GM19240 (cell line): ENCODE data around the gene SHROOM3.
"Not testable (repeated sequence)": the region's sequence is repeated elsewhere in the genome, so short reads cannot be mapped to it uniquely, and the experiment has no call there.

Experiments
- DNase-seq: peaks from one replicate; pipeline ENCODE4 v3.0.0; 2011; ENCODE audit warnings: low spot score; ENCODE audit not compliant: insufficient read length

The SHROOM3 gene

DNA sequence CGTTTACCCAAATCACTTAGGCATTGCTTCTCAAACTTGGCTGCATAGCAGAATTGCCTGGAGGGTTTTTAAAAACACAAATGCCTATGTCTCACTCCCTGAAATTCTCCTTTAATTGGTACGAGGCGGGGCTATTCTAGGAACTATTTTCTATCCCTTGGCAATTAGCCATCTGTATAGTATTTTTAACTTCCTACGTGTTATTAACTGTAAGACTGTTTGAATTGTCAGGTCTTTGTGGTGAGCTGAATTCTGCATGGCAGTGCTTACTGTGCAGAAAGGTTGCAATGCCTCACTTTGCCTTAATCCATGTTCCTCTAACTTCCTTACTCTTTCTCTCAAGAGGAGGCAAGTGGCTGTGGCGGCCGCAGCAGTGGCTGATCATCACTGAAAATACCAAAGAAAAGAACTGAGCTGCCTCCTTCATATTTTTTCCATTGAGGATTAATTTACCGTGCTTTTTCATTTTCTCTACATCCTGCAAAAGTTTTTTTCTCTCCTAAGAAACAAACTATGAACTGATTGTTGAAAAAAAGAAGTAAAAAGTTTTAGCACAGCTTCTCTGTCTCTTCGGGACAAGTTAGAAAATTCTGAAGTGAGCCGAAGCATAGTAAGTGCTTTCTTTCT is at the start of gene SHROOM3:
TSS of gene SHROOM3 (plus strand) at position 329 of the 627 bp plus-strand sequence. CDS start 824 bp downstream, outside the sequence.
- no peak for DNase-seq

GRCh38 chr4:76385974-76386373 is 49.1 kb upstream of the SHROOM3 start:
- no peak for DNase-seq

DNA sequence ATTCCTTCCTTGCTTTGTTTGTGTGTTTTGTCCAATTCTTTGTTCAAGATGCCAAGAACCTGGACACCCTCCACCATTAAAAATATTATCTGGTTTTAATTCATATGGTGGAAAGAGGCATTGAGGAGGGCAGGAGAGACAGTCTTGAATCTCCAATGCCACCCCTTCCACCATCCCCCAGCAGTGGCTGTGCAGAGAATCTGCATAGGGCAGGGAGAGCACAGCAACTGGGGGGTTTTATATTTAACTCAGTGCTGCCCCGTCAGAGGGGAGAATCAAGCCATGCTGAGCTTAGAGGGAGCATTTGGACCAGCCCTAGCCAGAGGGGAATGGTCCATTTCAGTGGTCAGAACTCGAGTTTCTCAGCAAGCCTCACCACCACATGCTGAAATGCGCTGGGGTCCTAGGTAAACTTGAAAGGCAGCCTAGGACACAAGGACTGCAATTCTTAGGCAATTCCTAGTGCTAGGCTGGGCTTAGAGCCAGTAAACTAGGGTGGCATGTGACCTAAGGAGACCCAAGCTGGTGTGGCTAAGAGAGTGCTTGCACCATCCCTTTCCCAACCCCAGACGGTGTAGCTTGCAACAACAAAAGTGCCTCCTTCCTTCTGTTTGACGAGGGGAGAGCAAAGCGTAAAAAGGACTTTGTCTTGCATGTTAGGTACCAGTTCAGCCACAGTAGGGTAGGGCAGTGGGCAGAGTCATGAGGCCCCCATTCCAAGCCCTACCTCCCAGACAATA is 48.3 kb upstream of the SHROOM3 start:
- no peak for DNase-seq

GRCh38 chr4:76388160-76388908 is 46.7 kb upstream of the SHROOM3 start:
- no peak for DNase-seq

GRCh38 chr4:76401654-76402053 is 33.4 kb upstream of the SHROOM3 start:
- no peak for DNase-seq

GRCh38 chr4:76406081-76406480 is 28.9 kb upstream of the SHROOM3 start:
- DNase-seq: no peak

DNA sequence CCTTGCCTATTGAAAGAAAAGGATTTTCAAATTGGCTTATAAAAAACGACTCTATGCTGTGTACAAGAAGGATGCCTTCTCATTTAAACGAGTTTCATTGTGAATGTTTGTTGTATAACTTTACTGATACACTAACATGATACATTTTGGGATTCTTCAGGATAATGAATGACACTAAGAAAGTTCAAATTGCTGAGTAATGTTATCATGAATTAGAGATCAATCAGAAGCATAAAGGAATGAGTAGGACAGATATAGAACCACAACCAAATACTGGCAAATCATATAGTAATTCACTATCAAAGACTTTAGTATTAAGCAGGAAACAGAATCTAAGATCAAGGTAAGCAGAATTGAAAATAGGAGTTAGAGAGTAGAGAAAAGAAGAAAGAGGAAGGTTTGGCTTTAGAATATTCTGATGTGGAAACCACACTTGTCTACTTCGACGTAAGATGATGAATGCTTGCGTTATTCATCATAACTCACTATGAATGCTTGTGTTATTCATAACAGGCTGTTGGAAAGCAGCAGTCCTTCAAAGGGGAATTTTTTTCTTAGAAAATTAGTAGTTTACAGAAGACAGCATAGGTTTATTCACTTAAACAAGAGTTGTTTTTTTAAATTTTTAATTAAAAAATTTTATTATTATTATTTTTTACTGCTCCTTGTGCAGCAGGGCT is 27.4 kb upstream of the SHROOM3 start:
- no peak for DNase-seq

DNA sequence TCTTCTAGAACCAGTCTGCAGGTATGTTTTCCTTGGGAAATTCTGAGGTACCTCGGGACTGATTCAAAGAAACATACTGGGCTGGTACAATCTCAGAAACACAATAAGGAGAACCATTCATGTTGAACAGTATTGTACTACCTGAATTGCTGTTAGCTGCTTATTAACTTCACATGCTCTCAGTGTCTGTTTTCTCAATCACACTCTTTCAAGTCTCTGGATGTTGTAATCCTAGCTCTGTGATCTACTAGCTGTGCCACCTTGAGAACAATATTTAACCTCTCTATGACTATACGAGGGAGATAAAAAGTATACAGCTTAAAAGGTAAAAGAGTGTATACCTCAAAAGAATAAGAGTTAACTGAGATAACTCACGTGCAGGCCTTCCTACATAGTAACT is 24.4 kb upstream of the SHROOM3 start:
- DNase-seq: no peak

- DNase-seq: no peak
Measured at GRCh38 chr4:76420188-76420761, 14.8 kb upstream of the SHROOM3 start.

- DNase-seq: no peak
Measured at GRCh38 chr4:76420762-76421581, 14.1 kb upstream of the SHROOM3 start, which contains the start of gene CCDC158. CCDC158 (minus strand) TSS chr4:76421141; CDS start chr4:76403207, 17,934 bp downstream.

GRCh38 chr4:76423159-76423558 is 11.9 kb upstream of the SHROOM3 start:
- not testable (repeated sequence) for DNase-seq

- DNase-seq: no peak
Measured at GRCh38 chr4:76426272-76426671, 8.8 kb upstream of the SHROOM3 start.

DNA sequence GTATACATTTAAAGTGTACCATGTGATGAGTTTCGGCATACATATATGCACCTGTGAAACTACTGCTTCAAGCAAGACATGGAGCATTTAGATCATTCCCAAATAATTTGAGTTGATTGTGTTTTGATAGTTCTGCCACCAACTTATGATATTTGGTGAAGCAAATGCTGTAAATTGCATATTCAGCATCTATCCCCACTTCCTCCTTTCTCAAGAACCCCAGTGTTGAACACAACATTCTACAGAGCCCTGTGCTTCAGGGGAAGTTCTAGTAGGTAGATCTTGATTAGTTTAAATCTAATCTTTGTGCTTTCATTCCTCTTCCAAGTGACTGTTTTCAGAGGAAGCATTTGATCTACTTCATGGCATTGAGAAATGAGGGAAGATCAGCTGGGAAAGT is 5.4 kb upstream of the SHROOM3 start:
- DNase-seq: no peak

DNA sequence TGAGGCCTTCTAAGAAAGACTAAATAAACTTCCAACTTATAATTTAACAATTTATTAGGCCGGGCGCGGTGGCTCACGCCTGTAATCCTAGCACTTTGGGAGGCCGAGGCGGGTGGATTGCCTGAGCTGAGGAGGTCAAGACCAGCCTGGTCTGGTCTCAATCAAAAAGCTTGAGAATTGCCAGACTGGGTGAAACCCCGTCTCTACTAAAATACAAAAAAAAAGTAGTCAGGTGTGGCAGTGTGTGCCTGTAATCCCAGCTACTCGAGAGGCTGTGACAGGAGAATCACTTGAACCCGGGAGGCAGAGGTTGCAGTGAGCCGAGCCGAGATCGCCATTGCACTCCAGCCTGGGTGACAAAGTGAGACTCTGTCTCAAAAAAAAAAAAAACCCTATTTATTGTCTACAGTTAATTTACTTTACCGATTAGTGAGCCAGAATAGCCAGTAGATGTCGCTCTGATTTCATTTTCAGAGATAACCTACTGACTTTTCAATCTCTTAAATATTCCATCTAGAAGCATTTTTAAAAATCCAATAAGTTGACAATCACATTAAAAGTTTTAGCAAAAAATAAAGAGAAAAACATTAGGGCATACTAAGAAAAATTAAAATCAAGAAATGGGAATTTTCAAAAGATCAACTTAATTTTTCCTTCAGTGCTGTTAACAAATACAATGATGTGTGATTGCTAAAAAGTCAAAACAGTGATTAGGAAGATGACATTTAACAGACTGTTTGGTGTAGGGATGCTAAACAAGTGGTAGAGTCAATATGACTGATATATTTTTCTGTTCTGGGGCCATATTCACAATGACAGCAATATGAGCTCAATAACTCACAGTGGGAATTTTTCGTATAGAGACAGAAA is 4.3 kb upstream of the SHROOM3 start:
- no peak for DNase-seq

DNA sequence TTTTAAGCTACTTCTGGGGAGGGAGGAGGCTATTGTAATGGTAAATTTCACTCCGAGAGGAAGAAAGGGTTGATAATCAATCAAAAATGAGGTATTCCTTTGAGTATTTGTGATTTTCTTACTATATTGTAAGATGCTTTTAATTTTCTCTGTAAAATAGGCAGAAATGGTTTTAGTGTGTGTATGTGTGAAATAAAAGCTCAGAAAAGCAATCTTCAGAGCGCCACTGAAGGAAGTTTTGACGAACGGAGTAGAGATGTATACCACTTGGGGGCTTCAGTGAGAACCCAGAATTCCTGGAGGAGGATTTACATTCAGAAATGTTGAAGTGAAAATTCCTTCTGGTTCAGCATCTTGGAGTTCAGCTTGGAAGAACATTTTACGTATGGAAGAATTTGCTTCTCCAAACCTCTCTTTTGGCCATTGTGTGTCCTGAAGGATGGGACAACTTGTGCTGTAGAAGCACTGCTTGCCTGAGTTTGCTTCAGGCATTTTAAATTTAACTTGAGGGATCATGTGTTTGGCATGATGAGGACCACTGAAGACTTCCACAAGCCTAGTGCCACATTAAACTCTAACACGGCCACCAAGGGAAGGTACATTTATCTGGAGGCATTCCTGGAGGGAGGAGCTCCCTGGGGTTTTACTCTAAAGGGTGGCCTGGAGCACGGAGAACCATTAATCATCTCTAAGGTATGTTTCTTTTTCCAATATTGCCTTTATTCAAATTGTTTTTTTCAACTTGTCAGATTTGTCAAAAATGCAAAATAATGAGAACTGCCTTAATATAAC is 695 bp downstream of the SHROOM3 start:
- no peak for DNase-seq

DNA sequence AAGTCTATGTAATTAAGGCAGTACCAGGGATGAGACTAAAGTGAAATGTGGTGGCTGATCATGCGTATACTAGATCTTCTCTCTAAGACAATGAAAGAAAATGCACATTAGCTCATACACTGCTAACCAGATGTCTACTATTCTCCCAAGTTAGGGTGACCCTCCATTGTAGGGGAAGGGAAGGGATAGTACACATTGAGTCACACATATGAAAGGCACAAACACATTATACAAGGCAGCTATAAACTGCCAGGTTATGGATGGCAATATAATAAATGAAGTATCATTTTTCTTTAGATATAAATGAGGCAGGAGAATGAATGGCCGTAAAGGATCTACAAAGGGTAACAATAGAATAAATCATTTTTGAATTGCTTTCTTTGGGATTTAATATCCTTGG is 4.5 kb downstream of the SHROOM3 start:
- DNase-seq: no peak

DNA sequence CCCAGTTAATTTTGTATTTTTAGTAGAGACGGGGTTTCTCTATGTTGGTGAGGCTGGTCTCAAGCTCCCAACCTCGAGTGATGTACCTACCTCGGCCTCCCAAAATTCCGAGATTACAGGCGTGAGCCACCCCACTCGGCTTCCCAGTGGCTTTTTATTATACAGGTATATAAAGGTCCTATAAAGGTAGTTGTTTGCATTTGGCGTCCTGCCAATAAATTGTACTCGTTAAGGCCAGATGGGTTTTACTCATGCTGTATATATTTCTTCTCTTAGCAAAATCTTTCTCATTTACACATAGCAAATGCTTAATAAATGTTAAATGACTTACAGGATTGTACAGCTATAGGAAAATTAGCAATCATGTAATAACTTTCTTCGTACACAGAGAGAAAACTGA is 6.9 kb downstream of the SHROOM3 start:
- DNase-seq: no peak

DNA sequence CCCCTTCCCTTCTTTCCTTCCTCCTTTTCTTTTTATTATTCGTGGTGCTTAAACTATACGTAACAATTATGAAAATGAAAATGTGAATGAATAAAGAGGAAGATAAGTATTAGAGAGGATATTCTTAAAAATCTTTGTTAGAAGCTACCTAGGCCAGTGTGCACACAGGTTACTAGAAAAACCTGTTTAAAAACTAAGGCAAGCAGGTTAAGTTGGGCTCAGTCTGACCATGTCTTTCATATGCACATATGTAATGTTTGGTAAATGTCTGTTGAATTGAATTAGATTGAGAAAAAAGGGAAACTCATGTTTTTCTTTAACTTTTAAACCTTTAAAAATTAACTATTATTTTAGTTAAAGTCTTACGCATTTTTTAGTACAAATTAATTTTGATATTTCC is 7.8 kb downstream of the SHROOM3 start:
- no peak for DNase-seq

- no peak for DNase-seq
Measured at GRCh38 chr4:76443376-76443775, 8.3 kb downstream of the SHROOM3 start.
